Ishikawa (cell line): ENCODE data around the gene FKBP9.

Experiments
- CEBPB ChIP-seq: IDR thresholded peaks from 2 replicates; pipeline ENCODE4 v1.6.1; 2012
- CREB1 ChIP-seq: IDR thresholded peaks from 2 replicates; pipeline ENCODE4 v1.6.1; 2012; ENCODE audit warnings: low read depth
- EGR1 ChIP-seq: IDR thresholded peaks from 2 replicates; pipeline ENCODE4 v1.6.1; 2012
- EP300 ChIP-seq: IDR thresholded peaks from 2 replicates; pipeline ENCODE4 v1.6.1; 2012; ENCODE audit warnings: borderline replicate concordance
- FOXM1 ChIP-seq: IDR thresholded peaks from 2 replicates; pipeline ENCODE4 v1.6.1; 2012; ENCODE audit warnings: low read depth, borderline replicate concordance
- NFIC ChIP-seq: IDR thresholded peaks from 2 replicates; pipeline ENCODE4 v1.6.1; 2012
- RAD21 ChIP-seq: IDR thresholded peaks from 2 replicates; pipeline ENCODE4 v1.6.1; 2012; ENCODE audit warnings: low read depth
- TAF1 ChIP-seq: IDR thresholded peaks from 2 replicates; pipeline ENCODE4 v1.6.1; 2012; ENCODE audit warnings: low read depth, mild to moderate bottlenecking
- TCF12 ChIP-seq: IDR thresholded peaks from 2 replicates; pipeline ENCODE4 v1.6.1; 2012; ENCODE audit warnings: low read depth
- TEAD4 ChIP-seq: IDR thresholded peaks from 2 replicates; pipeline ENCODE4 v1.6.1; 2012
- YY1 ChIP-seq: IDR thresholded peaks from 2 replicates; pipeline ENCODE4 v1.6.1; 2012; ENCODE audit warnings: low read depth
- ZBTB7A ChIP-seq: IDR thresholded peaks from 2 replicates; pipeline ENCODE4 v1.6.1; 2012; ENCODE audit warnings: low read depth
- TF ChIP-seq, protein P1 (sequence below): IDR thresholded peaks from 2 replicates; pipeline ENCODE4 v1.6.1; 2012; ENCODE audit warnings: low read depth, mild to moderate bottlenecking
- TF ChIP-seq, protein P2 (sequence below): IDR thresholded peaks from 2 replicates; pipeline ENCODE4 v1.6.1; 2012
- TF ChIP-seq, protein P3 (sequence below): IDR thresholded peaks from 2 replicates; pipeline ENCODE4 v1.6.1; 2012

Gene FKBP9

DNA sequence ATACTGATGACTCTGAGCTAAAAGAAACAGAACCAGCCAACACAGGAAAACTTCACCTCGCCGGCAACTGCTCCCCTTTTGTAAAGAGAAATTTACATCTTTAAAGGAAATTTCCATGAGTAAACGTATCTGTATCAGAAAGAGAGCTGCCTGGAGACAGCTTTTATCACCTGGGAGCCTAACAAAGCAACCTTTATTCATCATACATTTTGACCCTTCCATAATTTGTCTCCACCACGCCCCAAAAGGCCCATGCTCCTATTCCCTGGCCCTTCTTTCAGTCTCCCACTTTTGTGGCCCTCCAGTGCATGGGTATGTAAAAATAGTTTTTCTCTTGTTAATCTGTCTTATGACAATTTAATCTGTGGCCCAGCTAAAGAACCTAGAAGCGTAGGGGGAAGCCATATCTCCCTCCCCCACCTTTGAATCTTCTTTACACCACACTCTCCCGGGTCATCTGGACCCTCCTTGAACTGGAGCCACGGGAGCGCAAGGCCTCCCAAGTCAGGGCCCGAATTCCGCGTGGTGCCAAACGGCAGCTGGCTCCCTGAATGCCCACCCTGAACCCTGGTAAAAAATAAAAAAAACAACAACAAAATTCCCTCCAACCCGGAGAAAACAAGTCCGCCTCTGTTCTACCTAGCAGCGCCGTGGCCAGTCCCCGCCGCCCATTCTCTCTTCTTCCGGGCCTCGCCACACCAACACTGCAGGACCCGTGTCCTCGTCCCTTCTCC is 15.4 kb upstream of the FKBP9 start:
- TF ChIP-seq, protein P1, sequence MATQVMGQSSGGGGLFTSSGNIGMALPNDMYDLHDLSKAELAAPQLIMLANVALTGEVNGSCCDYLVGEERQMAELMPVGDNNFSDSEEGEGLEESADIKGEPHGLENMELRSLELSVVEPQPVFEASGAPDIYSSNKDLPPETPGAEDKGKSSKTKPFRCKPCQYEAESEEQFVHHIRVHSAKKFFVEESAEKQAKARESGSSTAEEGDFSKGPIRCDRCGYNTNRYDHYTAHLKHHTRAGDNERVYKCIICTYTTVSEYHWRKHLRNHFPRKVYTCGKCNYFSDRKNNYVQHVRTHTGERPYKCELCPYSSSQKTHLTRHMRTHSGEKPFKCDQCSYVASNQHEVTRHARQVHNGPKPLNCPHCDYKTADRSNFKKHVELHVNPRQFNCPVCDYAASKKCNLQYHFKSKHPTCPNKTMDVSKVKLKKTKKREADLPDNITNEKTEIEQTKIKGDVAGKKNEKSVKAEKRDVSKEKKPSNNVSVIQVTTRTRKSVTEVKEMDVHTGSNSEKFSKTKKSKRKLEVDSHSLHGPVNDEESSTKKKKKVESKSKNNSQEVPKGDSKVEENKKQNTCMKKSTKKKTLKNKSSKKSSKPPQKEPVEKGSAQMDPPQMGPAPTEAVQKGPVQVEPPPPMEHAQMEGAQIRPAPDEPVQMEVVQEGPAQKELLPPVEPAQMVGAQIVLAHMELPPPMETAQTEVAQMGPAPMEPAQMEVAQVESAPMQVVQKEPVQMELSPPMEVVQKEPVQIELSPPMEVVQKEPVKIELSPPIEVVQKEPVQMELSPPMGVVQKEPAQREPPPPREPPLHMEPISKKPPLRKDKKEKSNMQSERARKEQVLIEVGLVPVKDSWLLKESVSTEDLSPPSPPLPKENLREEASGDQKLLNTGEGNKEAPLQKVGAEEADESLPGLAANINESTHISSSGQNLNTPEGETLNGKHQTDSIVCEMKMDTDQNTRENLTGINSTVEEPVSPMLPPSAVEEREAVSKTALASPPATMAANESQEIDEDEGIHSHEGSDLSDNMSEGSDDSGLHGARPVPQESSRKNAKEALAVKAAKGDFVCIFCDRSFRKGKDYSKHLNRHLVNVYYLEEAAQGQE = no peak
- TF ChIP-seq CREB1 (no peak), TAF1 (no peak; the same call in 1 of the 2 replicates), EP300 (no peak), TCF12 (no peak), FOXM1 (no peak)

DNA sequence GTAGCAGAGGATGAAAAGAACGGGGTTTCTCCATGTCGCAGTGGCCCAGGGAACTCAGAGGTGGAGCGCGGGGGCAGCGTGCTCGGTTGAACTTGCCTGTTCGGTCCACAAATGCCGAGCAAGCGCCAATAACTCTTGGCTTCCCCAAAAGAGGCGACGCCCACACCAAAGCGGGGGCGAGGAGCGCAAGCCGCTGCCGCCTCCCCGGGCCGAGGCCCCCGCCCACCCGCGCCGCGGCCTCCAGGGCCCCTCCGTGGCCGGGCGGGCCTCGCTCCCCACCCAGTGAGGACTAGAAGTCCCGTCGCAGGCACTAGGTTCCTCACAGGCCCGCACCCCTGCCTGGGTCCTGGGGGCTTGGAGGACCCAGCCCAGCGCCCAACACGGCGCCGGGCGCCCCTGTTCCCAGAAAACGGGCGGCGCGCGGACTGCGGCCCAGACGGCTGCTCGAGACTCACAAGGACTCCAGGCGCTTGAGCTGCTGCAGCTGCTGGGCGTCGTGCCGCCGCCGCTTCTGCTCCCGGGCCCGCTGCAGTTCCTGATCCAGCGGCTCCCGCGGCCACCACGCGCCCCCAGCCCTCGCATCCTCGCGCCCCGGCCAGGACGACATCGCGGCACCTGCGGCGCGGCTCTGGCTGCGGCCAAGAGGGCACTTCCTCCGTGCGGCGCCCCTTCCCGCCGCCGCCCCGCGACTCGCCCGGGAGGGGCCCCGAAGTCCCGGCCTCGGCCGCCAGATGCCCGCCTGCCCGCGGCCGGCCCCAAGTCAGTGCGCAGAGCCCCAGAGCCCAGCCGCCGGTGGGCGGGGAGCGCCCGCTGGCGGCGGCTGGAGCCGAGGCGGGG is 14.6 kb upstream of the FKBP9 start:
- TF ChIP-seq ZBTB7A (0 out of 2 replicates have a peak, but pooled peaks have one; percentile 38), NFIC (no peak), TEAD4 (no peak), RAD21 (peak; percentile 32; the same call in 1 of the 2 replicates), CEBPB (no peak), TCF12 (0 out of 2 replicates have a peak, but pooled peaks have one; percentile 15), CREB1 (no peak), TAF1 (peak; percentile 37; the same call in 1 of the 2 replicates), EGR1 (peak; percentile 68), YY1 (no peak)
- TF ChIP-seq, protein P2, sequence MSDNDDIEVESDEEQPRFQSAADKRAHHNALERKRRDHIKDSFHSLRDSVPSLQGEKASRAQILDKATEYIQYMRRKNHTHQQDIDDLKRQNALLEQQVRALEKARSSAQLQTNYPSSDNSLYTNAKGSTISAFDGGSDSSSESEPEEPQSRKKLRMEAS = peak; percentile 62; the same call in 1 of the 2 replicates

DNA sequence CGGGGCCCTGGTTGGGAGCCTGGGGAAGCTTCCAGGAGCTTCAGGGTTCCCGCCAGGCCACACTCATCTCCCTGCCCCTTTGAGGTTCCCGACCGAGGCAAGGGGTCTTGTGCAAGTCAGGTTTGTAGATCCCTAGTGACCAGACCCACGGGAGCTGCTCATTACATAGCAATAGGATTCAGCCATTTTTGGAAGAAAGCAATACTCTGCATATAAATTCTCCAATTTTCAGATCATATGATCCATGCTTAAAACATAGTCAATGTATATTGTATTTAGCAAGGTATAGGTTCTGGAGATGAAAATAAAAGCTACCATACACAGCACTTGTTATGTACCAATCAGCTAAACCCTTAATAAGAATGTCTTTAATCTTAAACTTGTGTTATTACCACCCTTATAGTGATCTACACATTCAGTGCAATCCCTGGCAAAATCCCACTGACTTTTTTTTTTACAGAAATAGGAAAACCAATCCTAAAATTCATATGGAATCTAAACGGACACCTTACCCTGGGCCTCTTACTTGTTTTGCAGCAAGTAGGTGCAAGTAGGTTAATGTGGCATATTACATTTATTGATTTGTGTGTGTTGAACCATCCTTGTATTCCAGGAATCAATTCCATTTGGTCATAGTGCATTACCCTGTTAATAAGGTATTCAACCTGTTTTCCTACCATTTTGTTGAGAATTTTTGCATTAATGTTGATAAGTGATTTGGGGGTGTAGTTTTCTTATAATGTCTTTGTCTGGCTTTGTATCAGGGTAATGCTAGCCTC is 13.8 kb upstream of the FKBP9 start:
- TF ChIP-seq, protein P2 = peak; percentile 26; the same call in 1 of the 2 replicates
- TF ChIP-seq ZBTB7A = no peak

DNA sequence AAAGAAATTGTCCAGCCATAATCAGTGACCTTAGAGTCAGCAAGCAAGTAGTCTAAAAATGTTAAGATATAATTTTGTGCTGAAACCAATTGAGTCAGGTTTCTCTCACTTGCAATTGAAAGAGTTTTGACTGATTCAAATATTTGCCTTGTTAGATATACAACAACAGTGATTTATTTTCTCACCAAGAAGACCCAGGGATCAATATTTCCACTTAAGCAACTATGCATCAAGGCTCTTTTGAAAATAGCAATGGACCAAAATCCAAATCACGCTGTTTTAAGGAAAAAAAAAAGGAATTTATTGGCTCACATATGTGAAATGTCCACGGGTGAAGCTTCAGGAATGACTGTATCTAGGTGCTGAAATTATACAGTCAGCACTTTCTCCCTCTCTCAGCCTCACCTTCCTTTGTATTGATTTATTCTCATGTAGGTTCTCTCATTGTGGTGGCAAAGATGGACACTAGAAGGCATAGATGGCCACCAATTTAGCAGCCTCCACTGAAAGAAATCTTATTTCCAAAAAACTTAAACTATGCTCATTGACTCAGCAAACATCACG is 9.7 kb upstream of the FKBP9 start:
- TF ChIP-seq TCF12 = no peak
- TF ChIP-seq, protein P3, sequence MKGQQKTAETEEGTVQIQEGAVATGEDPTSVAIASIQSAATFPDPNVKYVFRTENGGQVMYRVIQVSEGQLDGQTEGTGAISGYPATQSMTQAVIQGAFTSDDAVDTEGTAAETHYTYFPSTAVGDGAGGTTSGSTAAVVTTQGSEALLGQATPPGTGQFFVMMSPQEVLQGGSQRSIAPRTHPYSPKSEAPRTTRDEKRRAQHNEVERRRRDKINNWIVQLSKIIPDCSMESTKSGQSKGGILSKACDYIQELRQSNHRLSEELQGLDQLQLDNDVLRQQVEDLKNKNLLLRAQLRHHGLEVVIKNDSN = no peak
- no peak for TF ChIP-seq ZBTB7A
- no peak for TF ChIP-seq YY1
- TF ChIP-seq TEAD4 = no peak
- no peak for TF ChIP-seq FOXM1
- no peak for TF ChIP-seq TAF1
- TF ChIP-seq, protein P1 = no peak

DNA sequence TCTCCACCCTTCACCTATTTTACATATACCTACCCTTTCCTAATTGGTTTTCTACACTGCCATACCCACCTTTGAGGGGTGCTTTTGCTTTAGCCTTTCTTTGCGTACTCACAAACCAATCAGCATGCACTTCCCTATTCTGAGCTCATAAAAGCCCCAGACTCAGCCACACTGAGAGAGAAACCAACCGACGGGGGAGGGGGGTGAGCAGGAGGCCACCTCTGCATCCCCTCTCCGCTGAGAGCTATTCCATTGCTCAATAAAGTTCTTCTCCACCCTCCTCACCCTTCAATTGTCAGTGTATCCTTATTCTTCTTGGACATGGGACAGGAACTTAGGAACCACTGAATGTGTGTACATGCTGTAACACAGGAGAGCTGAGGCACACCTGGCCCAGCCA is 9.0 kb upstream of the FKBP9 start:
- TF ChIP-seq, protein P1 = no peak
- TF ChIP-seq, protein P3 = no peak
- TF ChIP-seq YY1 (no peak), FOXM1 (no peak), CREB1 (no peak), NFIC (no peak), EP300 (no peak), CEBPB (no peak), TAF1 (no peak), ZBTB7A (no peak), EGR1 (no peak), TCF12 (no peak), RAD21 (no peak), TEAD4 (no peak)
- TF ChIP-seq, protein P2 = no peak
